ENCODE measurements around the gene DPYSL3. TPM values are rescaled to one million over a fixed set of nuclear protein-coding genes. Genes with fewer than 3 reads are reported as not detected.

Gene DPYSL3
- total RNA-seq, 4 donors from 2014 or later = 27.6 to 107 (median 31.4) TPM

GRCh38 chr5:147404706-147405105 is 105.2 kb downstream of the DPYSL3 start:
- in situ Hi-C loops (cut with MboI; ENCODE audit: low pct_ligation_motif_present in 1 of 4, low pct_unique_long_range_greater_than_20kb in 1 of 4, low sequenced_read_pairs in 3 of 4) (no loop called here), intact Hi-C loops (cut with DNase I; ENCODE audit: low total_unique reads) (loop anchor here (10.0 kb wide), 1 partner anchor 150 kb away; no protein-coding TSS in a partner anchor)
- Histone ChIP-seq H3K4me3 (no peak overlapping the region), H3K9me3 (no peaks in the 10 kb centered on the region), H3K4me1 (peaks cover 8 to 24% (median 11%) of the 10 kb centered on the region in 4 donors), H3K27ac (peak overlapping the region; percentile 78 to 90 (median 84)), H3K27me3 (no peaks in the 10 kb centered on the region), H3K36me3 (no peaks in the 10 kb centered on the region)
- no peak for DNase-seq
- WGBS, 2 donors (ENCODE audit: low coverage in 1 of 2) = 83 to 95% methylated on average over 1 of the region's 1 CpG
- no peak for TF ChIP-seq POLR2A (IDR thresholded peaks at IDR 0.05)
- no peak for TF ChIP-seq CTCF (IDR thresholded peaks at IDR 0.05)
- TF ChIP-seq EP300 (IDR thresholded peaks at IDR 0.05; ENCODE audit: low read depth) = no peak

GRCh38 chr5:147403651-147404640 is 105.9 kb downstream of the DPYSL3 start:
- no peaks in the 10 kb centered on the region for H3K36me3 ChIP-seq
- H3K27ac ChIP-seq = peak overlapping the region; percentile 78 to 90 (median 84)
- H3K4me1 ChIP-seq = peaks cover 8 to 24% (median 11%) of the 10 kb centered on the region in 4 donors
- H3K4me3 ChIP-seq = no peak overlapping the region
- in situ Hi-C loops (cut with MboI; ENCODE audit: low pct_ligation_motif_present in 1 of 4, low pct_unique_long_range_greater_than_20kb in 1 of 4, low sequenced_read_pairs in 3 of 4) (no loop called here), intact Hi-C loops (cut with DNase I; ENCODE audit: low total_unique reads) (loop anchor here (10.0 kb wide), 1 partner anchor 151 kb away; no protein-coding TSS in a partner anchor)
- 50 to 78% methylated on average over 10 to 15 of the region's 15 CpGs for WGBS, 2 donors (ENCODE audit: low coverage in 1 of 2)
- peak; percentile 32 for DNase-seq
- H3K27me3 ChIP-seq = no peaks in the 10 kb centered on the region
- TF ChIP-seq POLR2AphosphoS5 (IDR thresholded peaks at IDR 0.05) (peak; percentile 59 to 72 (median 69)), CTCF (IDR thresholded peaks at IDR 0.05) (no peak), EP300 (IDR thresholded peaks at IDR 0.05; ENCODE audit: low read depth) (peak; percentile 35), POLR2A (IDR thresholded peaks at IDR 0.05) (no peak)
- no peaks in the 10 kb centered on the region for H3K9me3 ChIP-seq

GRCh38 chr5:147400881-147401280 is 109.0 kb downstream of the DPYSL3 start:
- intact Hi-C loops (cut with DNase I; ENCODE audit: low total_unique reads) = loop anchor here (10.0 kb wide), 1 partner anchor 154 kb away; no protein-coding TSS in a partner anchor
- TF ChIP-seq CTCF (IDR thresholded peaks at IDR 0.05) (no peak), POLR2AphosphoS5 (IDR thresholded peaks at IDR 0.05) (no peak), POLR2A (IDR thresholded peaks at IDR 0.05) (no peak), EP300 (IDR thresholded peaks at IDR 0.05; ENCODE audit: low read depth) (no peak)
- Histone ChIP-seq H3K27ac (no peak overlapping the region), H3K4me3 (no peak overlapping the region), H3K4me1 (peaks cover 7 to 17% (median 8%) of the 10 kb centered on the region in 4 donors), H3K9me3 (no peaks in the 10 kb centered on the region), H3K36me3 (no peaks in the 10 kb centered on the region), H3K27me3 (no peaks in the 10 kb centered on the region)
- in situ Hi-C loops (cut with MboI; ENCODE audit: low pct_ligation_motif_present in 1 of 4, low pct_unique_long_range_greater_than_20kb in 1 of 4, low sequenced_read_pairs in 3 of 4) = no loop called here
- DNase-seq = no peak

- Histone ChIP-seq H3K36me3 (no peaks in the 10 kb centered on the region), H3K4me1 (peaks cover 6 to 17% (median 8%) of the 10 kb centered on the region in 4 donors), H3K9me3 (no peaks in the 10 kb centered on the region), H3K27ac (no peak overlapping the region), H3K27me3 (no peaks in the 10 kb centered on the region), H3K4me3 (no peak overlapping the region)
- intact Hi-C loops (cut with DNase I; ENCODE audit: low total_unique reads) = loop anchor here (10.0 kb wide), 1 partner anchor 155 kb away; no protein-coding TSS in a partner anchor
- no peak for DNase-seq
- in situ Hi-C loops (cut with MboI; ENCODE audit: low pct_ligation_motif_present in 1 of 4, low pct_unique_long_range_greater_than_20kb in 1 of 4, low sequenced_read_pairs in 3 of 4) = no loop called here
- TF ChIP-seq POLR2A (IDR thresholded peaks at IDR 0.05) = no peak
- TF ChIP-seq POLR2AphosphoS5 (IDR thresholded peaks at IDR 0.05) = no peak
- TF ChIP-seq CTCF (IDR thresholded peaks at IDR 0.05) = no peak
- TF ChIP-seq EP300 (IDR thresholded peaks at IDR 0.05; ENCODE audit: low read depth) = no peak
- 52 to 67% methylated on average over 4 to 7 of the region's 7 CpGs for WGBS, 2 donors (ENCODE audit: low coverage in 1 of 2)
Measured at GRCh38 chr5:147400126-147400809, 109.6 kb downstream of the DPYSL3 start.

Data from transverse colon (tissue), 4 donors.